ENCODE results near the gene MYO1E.
"Not testable (repeated sequence)": the region's sequence is repeated elsewhere in the genome, so short reads cannot be mapped to it uniquely, and the experiment has no call there.

MYO1E gene

GRCh38 chr15:59157840-59158700 lies 214.6 kb downstream of the MYO1E start:
- no peak for DNase-seq

DNA sequence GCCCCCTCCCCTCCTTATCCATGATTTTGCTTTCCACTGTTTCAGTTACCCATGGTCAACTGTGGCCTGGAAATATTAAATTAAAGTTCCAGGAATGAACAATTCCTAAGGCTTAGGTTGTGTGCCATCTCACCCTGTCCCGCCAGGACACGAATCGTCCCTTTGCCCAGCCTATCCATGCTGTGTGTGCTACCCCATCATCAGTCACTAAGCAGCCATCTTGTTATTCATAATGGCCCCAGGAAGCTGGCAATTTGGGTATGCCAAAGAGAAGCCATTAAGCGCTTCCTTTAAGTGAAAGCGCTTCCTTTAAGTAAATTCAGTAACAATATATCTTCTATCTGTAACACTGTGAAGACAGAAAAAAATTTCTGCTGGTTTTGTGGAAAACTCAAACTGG lies 215.3 kb downstream of the MYO1E start:
- no peak for DNase-seq

- DNase-seq = no peak
These were observed 217.2 kb downstream of the MYO1E start for GRCh38 chr15:59155431-59155830.

DNA sequence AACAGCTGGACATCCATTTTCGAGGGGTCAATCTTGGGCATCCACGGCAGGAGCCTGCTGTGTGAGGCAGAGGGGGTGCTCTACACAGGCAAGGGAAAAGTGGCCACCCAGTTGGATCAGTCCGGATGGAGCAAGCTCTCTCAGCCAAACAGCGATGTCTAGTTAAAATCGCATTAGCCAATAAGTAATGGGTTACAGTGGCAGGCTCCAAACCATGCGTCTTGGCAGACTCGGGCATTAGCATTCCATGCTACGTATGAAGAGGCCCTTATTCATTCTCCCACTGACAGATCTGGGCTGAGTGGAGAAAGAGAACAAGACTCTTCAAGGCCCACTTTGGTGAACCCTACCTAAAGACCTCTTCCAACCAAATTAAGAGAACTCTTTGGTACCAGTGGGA lies 218.4 kb downstream of the MYO1E start:
- no peak for DNase-seq

GRCh38 chr15:59153466-59153865 lies 219.2 kb downstream of the MYO1E start:
- no peak for DNase-seq

- no peak for DNase-seq
These were observed 219.8 kb downstream of the MYO1E start for GRCh38 chr15:59152694-59153450.

- DNase-seq = no peak
These were observed 222.5 kb downstream of the MYO1E start for GRCh38 chr15:59150185-59150584.

DNA sequence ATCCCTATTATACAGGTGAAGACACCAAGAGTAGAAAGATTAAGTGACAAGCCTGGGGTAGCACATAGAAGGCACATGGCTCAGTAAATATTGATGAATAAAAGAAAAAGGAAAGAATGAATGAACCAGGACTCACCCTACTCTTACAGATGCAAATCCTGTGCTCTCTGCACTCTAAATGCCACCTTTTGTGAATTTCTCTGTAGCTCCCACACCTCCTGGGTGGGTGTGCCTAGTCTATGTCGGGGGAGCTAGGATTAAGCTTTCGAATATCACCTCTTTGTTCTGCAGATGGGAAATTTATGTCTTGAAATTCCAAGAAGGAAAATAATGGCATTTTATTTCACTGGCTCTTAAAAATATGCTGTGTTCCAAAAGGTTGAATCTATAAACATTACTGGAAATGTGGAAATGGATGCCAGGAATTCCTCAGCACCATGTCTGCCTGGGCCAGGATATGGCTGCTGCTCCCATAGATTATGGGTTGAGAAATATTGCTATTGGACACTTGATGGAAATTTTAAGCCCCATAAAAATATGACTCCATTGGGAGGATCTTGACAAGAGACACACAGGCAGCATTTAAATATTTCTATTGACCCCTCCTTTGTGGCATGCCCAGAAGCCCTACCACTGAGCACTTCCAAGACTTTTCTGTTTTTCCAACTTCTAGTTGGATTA lies 224.4 kb downstream of the MYO1E start:
- DNase-seq = no peak

- DNase-seq = no peak
These were observed 225.0 kb downstream of the MYO1E start for GRCh38 chr15:59147666-59148065.

DNA sequence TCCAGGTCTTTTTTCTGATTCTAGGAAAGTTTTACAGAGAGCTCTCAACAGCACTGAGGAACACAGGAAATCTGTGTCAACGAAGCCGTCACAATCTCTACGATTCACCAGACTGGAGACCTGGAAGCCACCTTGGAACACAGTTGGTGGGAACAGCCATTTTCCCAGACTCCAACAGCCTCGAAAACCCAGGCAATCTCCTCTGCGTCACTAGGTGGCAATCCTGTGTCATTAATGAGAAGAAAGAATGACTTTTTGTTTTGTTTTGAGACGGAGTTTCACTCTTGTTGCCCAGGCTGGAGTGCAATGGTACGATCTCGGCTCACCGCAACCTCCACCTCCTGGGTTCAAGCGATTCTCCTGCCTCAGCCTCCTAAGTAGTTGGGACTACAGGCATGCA lies 228.1 kb downstream of the MYO1E start:
- not testable (repeated sequence) for DNase-seq

GRCh38 chr15:59143281-59143680 lies 229.4 kb downstream of the MYO1E start:
- no peak for DNase-seq

GRCh38 chr15:59140422-59141226 lies 232.0 kb downstream of the MYO1E start:
- no peak for DNase-seq

DNA sequence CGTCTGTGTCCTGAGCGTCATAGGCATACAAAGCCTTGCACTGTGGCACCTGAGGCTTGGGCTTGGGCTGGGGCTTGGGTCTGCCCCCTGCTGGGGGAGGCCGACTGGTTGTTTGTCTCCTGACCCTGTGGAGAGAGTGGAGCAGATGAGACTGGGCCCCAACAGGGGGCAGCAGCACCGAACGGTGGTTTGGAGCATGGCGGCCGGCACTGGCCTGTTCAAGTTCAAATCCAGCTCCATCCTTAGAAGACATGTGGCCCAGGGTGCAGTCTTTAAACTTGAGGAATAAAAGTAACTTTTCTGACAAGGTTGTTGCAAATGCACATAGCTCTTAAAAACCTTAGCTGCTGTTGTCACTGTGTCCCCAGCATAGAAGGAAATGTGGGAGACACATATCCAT lies 234.4 kb downstream of the MYO1E start:
- peak; percentile 50 for DNase-seq

GRCh38 chr15:59137566-59137965 lies 235.1 kb downstream of the MYO1E start:
- DNase-seq = no peak

- no peak for DNase-seq
These were observed 238.7 kb downstream of the MYO1E start for GRCh38 chr15:59133929-59134427.

- no peak for DNase-seq
These were observed 240.6 kb downstream of the MYO1E start for GRCh38 chr15:59131969-59132562.

GRCh38 chr15:59131456-59131855 lies 241.2 kb downstream of the MYO1E start:
- DNase-seq = no peak

DNA sequence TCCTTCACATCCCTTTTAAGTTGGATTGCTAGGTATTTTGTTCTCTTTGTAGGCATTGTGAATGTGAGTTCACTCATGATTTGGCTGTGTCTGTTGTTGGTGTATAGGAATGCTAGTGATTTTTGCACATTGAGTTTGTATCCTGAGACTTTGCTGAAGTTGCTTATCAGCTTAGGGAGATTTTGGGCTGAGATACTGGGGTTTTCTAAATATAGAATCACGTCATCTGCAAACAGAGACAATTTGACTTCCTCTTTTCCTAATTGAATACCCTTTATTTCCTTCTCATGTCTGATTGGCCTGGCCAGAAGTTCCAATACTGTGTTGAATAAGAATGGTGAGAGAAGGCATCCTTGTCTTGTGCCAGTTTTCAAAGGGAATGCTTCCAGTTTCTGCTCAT lies 245.4 kb downstream of the MYO1E start:
- not testable (repeated sequence) for DNase-seq

GRCh38 chr15:59125683-59126082 lies 247.0 kb downstream of the MYO1E start:
- DNase-seq = not testable (repeated sequence)

DNA sequence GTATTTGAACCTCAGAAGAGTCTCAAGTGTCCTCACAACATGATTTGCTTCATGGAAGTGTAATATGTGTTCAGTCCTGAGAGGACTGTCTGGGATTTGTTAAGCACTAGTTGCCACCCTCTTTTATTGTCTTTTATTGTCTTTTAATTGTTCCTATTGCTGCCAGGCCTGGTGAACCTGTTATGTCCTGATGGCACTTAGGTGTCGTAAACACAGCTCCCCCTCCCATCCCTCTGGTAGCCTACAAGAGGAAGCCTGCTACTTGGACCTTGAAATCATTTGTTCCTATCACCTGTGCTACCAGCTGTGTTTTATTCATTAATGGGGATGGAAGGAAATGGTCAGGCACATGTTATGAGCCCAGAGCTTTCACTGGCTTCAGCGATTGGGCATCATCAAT lies 248.4 kb downstream of the MYO1E start:
- DNase-seq = no peak

DNA sequence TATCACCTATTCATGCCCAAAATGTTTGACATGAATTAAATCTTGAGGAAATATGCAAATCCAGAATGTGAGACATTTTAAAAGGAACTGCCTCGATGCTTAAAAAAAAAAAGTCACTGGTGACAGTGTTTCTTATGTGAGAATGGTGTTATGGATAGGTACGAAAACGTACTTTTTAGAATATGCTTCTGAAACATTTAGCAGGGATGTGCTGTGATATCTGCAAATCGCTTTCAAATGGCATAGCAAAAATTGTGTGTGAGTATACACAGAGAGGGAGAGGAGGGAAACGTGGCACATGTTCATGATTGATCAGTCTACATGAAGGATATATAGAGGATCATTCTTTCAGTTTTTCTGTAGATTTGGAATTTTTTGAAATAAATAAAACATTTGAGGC lies 251.7 kb downstream of the MYO1E start:
- DNase-seq = no peak

DNA sequence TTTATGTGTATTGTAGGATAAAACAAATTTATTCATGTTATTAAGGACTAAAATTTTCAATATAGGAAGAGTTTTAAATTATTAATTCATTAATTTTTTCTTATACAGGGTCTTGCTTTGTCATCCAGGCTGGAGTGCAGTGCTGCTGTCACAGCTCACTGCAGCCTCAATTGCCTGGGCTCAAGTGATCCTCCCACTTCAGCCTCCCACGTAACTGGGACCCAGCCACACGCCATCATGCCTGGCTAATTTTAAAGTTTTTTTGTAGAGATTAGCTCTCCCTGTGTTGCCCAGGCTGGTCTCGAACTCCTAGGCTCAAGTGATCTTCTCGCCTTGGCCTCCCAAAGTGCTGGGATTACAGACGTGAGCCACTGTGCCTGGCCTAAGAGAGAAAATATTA lies 253.0 kb downstream of the MYO1E start:
- DNase-seq = no peak

All from activated CD4-positive, alpha-beta T cell treated with anti-CD3 and anti-CD28 coated beads, Interleukin-2, amount 50 U/mL, for 1 hour (primary cell).